Caco-2 (cell line): ENCODE data around the gene DSG2. TPM values are rescaled to one million over a fixed set of nuclear protein-coding genes. Genes with fewer than 3 reads are reported as not detected.

Experiments used
- BruUV-seq: library from RNA; stranded (reverse); fragments of 400-500 nt; replicated peaks from 2 replicates; lab custom pipeline; 2021; lab: Mats Ljungman, UMichigan
- CTCF ChIA-PET: fragments of 300-600 bp; sonication (Branson Sonifier 250); formaldehyde crosslinking; loops from one replicate; lab custom pipeline; 2022; ENCODE audit warnings: antibody characterized with exemption; lab: Charles Lee
- POLR2A ChIA-PET: fragments of 300-600 bp; sonication (Branson Sonifier 250); formaldehyde crosslinking; loops from one replicate; lab custom pipeline; 2022; ENCODE audit warnings: antibody characterized with exemption; lab: Charles Lee
- DNase-seq, 2 experiments: peaks; one replicate each; pipeline versions ENCODE4 v3.0.0 to v3.0.0-alpha.2; 2020 to 2022
- H3K27me3 ChIP-seq: replicated peaks from 2 replicates; pipeline ENCODE4 v1.6.0; 2011; ENCODE audit warnings: low read length; ENCODE audit not compliant: control insufficient read depth, insufficient read depth
- H3K36me3 ChIP-seq: 2 replicates; pipeline ENCODE4 v1.5.1; 2011; ENCODE audit warnings: low read length; ENCODE audit not compliant: control insufficient read depth, insufficient read depth
- H3K4me1 ChIP-seq: fragments of 250-450 bp; sonication (Bioruptor Pico); 2 replicates; pipeline ENCODE4 v1.5.1; 2020; ENCODE audit warnings: mild to moderate bottlenecking
- H3K4me3 ChIP-seq: 2 replicates; pipeline ENCODE4 v1.5.1; 2011; ENCODE audit warnings: low read depth, mild to moderate bottlenecking, control low read depth, low read length
- H3K9me3 ChIP-seq: fragments of 250-450 bp; sonication (Bioruptor Pico); 2 replicates; pipeline ENCODE4 v1.5.1; 2020; ENCODE audit warnings: mild to moderate bottlenecking, moderate library complexity
- H3K27ac Mint-ChIP-seq: one replicate; pipeline ENCODE4 v1.8.0; 2022; ENCODE audit warnings: mixed read lengths; ENCODE audit not compliant: unreplicated experiment
- H3K27me3 Mint-ChIP-seq: one replicate; pipeline ENCODE4 v1.8.0; 2022; ENCODE audit warnings: mixed read lengths; ENCODE audit not compliant: insufficient read depth, unreplicated experiment
- H3K36me3 Mint-ChIP-seq: one replicate; pipeline ENCODE4 v1.8.0; 2022; ENCODE audit warnings: mild to moderate bottlenecking, mixed read lengths; ENCODE audit not compliant: insufficient read depth, unreplicated experiment
- H3K4me1 Mint-ChIP-seq: one replicate; pipeline ENCODE4 v1.8.0; 2022; ENCODE audit warnings: low read depth, mixed read lengths; ENCODE audit not compliant: unreplicated experiment
- H3K4me3 Mint-ChIP-seq: one replicate; pipeline ENCODE4 v1.8.0; 2022; ENCODE audit warnings: mild to moderate bottlenecking, moderate library complexity, mixed read lengths; ENCODE audit not compliant: unreplicated experiment
- H3K9me3 Mint-ChIP-seq: one replicate; pipeline ENCODE4 v1.8.0; 2022; ENCODE audit warnings: mixed read lengths; ENCODE audit not compliant: unreplicated experiment
- intact Hi-C: fragments of 100-400 bp; cut with micrococcal nuclease; formaldehyde crosslinking; loops from one replicate; pipeline ENCODE4 v1.10.0; 2022; ENCODE audit not compliant: unreplicated experiment
- total RNA-seq: library from RNA; stranded (reverse); gene quantifications from 2 replicates; pipeline ENCODE4 v1.2.3, GENCODE V29; 2022
- TF ChIP-seq, protein P1 (sequence below), 2 experiments: fragments of 200-600 bp in 1 of 2; IDR thresholded peaks; 1 replicate in 1 of 2; 2 replicates in 1 of 2; pipeline versions ENCODE4 v1.5.1 to v1.8.0; 2011 to 2022; ENCODE audit warnings: antibody characterized with exemption in 1 of 2, control low read depth in 1 of 2, inconsistent platforms in 1 of 2, low read depth in 1 of 2, low read length in 1 of 2, mild to moderate bottlenecking in 1 of 2, moderate library complexity in 1 of 2; ENCODE audit not compliant: insufficient read depth in 1 of 2, severe bottlenecking in 1 of 2, unreplicated experiment in 1 of 2

The DSG2 gene
- total RNA-seq, 1 experiment from 2014 or later: 32.1 TPM

DNA sequence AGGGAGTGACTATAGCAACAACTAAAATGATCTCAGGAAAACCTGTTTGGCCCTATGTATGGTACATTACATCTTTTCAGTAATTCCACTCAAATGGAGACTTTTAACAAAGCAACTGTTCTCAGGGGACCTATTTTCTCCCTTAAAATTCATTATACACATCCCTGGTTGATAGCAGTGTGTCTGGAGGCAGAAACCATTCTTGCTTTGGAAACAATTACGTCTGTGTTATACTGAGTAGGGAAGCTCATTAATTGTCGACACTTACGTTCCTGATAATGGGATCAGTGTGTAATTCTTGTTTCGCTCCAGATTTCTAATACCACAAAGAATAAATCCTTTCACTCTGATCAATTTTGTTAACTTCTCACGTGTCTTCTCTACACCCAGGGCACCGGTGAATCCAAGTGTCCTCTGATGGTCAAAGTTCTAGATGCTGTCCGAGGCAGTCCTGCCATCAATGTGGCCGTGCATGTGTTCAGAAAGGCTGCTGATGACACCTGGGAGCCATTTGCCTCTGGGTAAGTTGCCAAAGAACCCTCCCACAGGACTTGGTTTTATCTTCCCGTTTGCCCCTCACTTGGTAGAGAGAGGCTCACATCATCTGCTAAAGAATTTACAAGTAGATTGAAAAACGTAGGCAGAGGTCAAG, 94.7 kb downstream of the DSG2 start:
- ChIA-PET POLR2A (no interaction called here), CTCF (no interaction called here)
- no TSS peak for BruUV-seq
- Histone ChIP-seq H3K27me3 (no peaks in the 10 kb centered on the region), H3K9me3 (no peaks in the 10 kb centered on the region), H3K4me1 (peaks cover 26% of the 10 kb centered on the region), H3K4me3 (no peak overlapping the region; the same call in 1 of the 2 replicates), H3K36me3 (no peaks in the 10 kb centered on the region)
- no peak for DNase-seq
- H3K27me3 Mint-ChIP-seq: no peaks in the 10 kb centered on the region
- intact Hi-C loops: no loop called here
- H3K4me1 Mint-ChIP-seq: peaks cover 13% of the 10 kb centered on the region
- H3K4me3 Mint-ChIP-seq: peak overlapping the region; percentile 11
- no peaks in the 10 kb centered on the region for H3K9me3 Mint-ChIP-seq
- TF ChIP-seq, protein P1, sequence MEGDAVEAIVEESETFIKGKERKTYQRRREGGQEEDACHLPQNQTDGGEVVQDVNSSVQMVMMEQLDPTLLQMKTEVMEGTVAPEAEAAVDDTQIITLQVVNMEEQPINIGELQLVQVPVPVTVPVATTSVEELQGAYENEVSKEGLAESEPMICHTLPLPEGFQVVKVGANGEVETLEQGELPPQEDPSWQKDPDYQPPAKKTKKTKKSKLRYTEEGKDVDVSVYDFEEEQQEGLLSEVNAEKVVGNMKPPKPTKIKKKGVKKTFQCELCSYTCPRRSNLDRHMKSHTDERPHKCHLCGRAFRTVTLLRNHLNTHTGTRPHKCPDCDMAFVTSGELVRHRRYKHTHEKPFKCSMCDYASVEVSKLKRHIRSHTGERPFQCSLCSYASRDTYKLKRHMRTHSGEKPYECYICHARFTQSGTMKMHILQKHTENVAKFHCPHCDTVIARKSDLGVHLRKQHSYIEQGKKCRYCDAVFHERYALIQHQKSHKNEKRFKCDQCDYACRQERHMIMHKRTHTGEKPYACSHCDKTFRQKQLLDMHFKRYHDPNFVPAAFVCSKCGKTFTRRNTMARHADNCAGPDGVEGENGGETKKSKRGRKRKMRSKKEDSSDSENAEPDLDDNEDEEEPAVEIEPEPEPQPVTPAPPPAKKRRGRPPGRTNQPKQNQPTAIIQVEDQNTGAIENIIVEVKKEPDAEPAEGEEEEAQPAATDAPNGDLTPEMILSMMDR (IDR thresholded peaks at IDR 0.05; ENCODE audit: insufficient read depth in 1 of 2, low read depth in 1 of 2, low read length in 1 of 2, severe bottlenecking in 1 of 2, unreplicated experiment in 1 of 2): no peak
- H3K27ac Mint-ChIP-seq: no peak overlapping the region
- H3K36me3 Mint-ChIP-seq: peaks cover 27% of the 10 kb centered on the region

DNA sequence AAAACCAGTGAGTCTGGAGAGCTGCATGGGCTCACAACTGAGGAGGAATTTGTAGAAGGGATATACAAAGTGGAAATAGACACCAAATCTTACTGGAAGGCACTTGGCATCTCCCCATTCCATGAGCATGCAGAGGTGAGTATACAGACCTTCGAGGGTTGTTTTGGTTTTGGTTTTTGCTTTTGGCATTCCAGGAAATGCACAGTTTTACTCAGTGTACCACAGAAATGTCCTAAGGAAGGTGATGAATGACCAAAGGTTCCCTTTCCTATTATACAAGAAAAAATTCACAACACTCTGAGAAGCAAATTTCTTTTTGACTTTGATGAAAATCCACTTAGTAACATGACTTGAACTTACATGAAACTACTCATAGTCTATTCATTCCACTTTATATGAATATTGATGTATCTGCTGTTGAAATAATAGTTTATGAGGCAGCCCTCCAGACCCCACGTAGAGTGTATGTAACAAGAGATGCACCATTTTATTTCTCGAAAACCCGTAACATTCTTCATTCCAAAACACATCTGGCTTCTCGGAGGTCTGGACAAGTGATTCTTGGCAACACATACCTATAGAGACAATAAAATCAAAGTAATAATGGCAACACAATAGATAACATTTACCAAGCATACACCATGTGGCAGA, 97.3 kb downstream of the DSG2 start:
- intact Hi-C loops: no loop called here
- peaks cover 6% of the 10 kb centered on the region for H3K4me1 Mint-ChIP-seq
- Histone ChIP-seq H3K4me1 (peaks cover 12% of the 10 kb centered on the region), H3K36me3 (no peaks in the 10 kb centered on the region), H3K4me3 (no peak overlapping the region), H3K27me3 (no peaks in the 10 kb centered on the region), H3K9me3 (no peaks in the 10 kb centered on the region)
- TF ChIP-seq, protein P1 (IDR thresholded peaks at IDR 0.05; ENCODE audit: insufficient read depth in 1 of 2, low read depth in 1 of 2, low read length in 1 of 2, severe bottlenecking in 1 of 2, unreplicated experiment in 1 of 2): no peak
- no peak overlapping the region for H3K27ac Mint-ChIP-seq
- H3K9me3 Mint-ChIP-seq: no peaks in the 10 kb centered on the region
- POLR2A ChIA-PET: no interaction called here
- H3K27me3 Mint-ChIP-seq: no peaks in the 10 kb centered on the region
- CTCF ChIA-PET: no interaction called here
- H3K36me3 Mint-ChIP-seq: peaks cover 19% of the 10 kb centered on the region
- H3K4me3 Mint-ChIP-seq: no peak overlapping the region
- no peak for DNase-seq
- BruUV-seq: no TSS peak

DNA sequence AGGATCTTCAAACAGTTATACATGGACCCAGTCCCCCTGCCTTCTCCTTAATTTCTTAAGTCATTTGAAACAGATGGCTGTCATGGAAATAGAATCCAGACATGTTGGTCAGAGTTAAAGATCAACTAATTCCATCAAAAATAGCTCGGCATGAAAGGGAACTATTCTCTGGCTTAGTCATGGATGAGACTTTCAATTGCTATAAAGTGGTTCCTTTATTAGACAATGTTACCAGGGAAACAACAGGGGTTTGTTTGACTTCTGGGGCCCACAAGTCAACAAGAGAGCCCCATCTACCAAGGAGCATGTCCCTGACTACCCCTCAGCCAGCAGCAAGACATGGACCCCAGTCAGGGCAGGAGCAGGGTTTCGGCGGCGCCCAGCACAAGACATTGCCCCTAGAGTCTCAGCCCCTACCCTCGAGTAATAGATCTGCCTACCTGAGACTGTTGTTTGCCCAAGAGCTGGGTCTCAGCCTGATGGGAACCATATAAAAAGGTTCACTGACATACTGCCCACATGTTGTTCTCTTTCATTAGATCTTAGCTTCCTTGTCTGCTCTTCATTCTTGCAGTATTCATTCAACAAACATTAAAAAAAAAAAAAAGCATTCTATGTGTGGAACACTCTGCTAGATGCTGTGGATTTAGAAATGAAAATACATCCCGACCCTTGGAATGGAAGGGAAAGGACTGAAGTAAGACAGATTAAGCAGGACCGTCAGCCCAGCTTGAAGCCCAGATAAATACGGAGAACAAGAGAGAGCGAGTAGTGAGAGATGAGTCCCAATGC, 98.3 kb downstream of the DSG2 start:
- Histone ChIP-seq H3K4me3 (no peak overlapping the region), H3K36me3 (no peaks in the 10 kb centered on the region), H3K4me1 (peaks cover 7% of the 10 kb centered on the region), H3K27me3 (no peaks in the 10 kb centered on the region), H3K9me3 (no peaks in the 10 kb centered on the region)
- Mint-ChIP-seq H3K27me3 (no peaks in the 10 kb centered on the region), H3K27ac (no peak overlapping the region), H3K9me3 (no peaks in the 10 kb centered on the region), H3K36me3 (peaks cover 10% of the 10 kb centered on the region), H3K4me3 (no peak overlapping the region), H3K4me1 (peaks cover 6% of the 10 kb centered on the region)
- CTCF ChIA-PET: no interaction called here
- DNase-seq: no peak
- POLR2A ChIA-PET: no interaction called here
- TF ChIP-seq, protein P1 (IDR thresholded peaks at IDR 0.05; ENCODE audit: insufficient read depth in 1 of 2, low read depth in 1 of 2, low read length in 1 of 2, severe bottlenecking in 1 of 2, unreplicated experiment in 1 of 2): no peak
- intact Hi-C loops: no loop called here
- BruUV-seq: no TSS peak
